Forelimb muscle (tissue), 1 donor: Measurements from ENCODE around the gene GLIS1. TPM values are rescaled to one million over a fixed set of nuclear protein-coding genes. Genes with fewer than 3 reads are reported as not detected.

Source experiments
- DNase-seq: peaks from one replicate; pipeline ENCODE4 v3.0.0-alpha.2; 2013; ENCODE audit warnings: low read depth
- polyA plus RNA-seq: library from polyadenylated mRNA; unstranded; fragments of 120-200 nt; gene quantifications from one replicate; pipeline ENCODE4 v1.2.1, GENCODE V29; 2013; ENCODE audit not compliant: insufficient read length

The GLIS1 gene
- polyA plus RNA-seq, 1 donor, result 0.06 TPM

DNA sequence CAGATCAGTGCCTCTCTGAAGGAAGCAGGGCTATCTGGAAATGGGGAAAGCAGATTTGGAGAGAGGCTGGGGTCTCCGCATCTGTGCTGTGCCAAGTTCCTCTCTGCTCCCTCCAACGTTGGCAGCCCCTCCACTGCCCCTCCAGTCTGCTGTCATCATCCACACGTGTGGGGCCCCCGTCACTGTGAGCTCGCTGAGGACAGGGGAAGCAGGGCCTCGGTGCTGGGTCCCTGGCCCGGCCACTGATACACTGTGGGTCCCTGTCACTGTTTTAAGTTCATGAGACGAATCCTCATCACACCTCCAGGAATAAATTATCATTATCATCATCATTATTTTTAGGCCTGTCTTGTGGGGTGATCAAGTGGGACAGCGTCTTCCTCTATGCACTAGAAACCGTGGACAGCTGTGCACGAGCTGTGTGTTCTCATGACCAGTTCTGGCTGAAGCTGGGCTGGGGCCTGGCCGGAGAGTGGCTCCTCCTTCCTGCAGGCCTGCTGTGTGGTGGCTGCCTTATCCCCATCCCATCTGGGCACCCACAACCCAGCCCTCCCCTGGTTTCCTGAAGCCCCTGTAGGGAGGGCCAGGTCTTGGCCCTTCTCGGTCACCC lies 227.5 kb downstream of the GLIS1 start:
- DNase-seq, result no peak

DNA sequence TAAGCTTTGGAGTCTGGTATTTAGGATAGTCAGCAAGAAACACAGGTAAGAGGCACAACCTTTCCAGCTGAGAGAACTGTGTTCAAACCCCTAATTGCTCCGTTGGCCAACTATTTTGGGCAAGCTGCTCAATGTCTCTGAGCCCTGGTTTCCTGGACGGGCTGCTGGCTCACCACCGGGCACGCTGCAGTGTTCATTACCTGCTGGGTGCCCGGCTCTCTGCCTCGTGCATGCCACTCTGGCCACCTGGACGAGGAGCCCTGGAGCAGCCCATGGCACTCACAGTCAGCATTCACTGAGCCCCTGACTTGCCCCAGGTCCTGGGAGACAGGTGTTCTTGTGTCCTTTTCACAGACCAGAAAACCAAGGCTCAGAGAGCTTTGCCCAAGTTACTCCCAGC lies 228.7 kb downstream of the GLIS1 start:
- no peak for DNase-seq

DNA sequence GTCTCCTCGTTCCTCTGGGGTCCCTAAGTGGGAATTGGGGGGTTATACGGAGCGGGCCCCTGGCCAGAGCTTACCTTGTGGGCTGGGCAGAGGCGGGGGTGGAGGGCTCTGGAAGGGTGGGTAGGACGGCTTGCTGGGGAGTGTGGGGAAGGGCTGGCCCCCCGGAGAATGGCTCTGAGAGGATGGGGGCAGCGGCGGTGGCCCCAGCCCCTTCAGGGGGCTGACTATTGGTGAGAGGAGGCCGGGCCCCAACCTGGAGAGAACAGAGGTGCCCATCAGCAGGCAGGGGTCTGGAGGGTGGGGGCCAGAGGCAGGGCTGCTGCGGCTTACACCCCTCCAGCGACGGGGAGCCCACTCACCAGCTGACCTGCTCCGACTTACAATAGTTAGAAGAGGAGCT lies 229.2 kb downstream of the GLIS1 start:
- DNase-seq, result no peak

DNA sequence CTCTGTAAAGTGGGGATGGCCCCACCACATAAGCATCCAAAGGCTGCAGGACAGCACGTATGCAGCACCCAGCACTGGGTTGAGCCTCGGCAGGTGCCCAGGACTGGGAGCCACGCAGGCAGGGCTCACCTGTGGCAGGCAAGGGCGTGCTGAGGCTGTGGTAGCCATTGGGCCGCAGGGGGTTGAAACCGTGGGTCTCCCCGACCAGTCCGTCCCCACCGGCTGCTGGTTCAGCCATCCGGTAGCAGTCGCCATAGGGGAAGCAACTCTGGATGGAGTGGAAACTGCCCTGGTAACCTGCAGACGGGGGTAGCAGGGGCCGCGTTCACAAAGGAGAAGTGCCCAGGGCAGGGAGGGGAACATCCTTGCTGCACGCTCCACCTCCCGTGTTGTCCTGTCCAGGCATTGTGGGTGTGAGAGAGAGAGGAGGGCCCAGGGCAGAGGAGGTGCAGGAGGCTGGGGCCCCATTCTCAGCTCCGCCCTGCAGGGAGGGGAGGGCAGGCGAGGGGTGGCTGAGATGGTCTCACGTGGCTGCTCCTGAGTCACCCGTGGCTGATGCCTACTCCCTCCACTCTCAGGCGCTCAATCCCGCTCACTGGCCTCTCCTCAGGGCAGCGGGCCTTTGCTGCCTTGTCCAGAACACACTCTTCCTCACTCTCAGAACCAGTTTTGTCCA lies 229.8 kb downstream of the GLIS1 start:
- no peak for DNase-seq

DNA sequence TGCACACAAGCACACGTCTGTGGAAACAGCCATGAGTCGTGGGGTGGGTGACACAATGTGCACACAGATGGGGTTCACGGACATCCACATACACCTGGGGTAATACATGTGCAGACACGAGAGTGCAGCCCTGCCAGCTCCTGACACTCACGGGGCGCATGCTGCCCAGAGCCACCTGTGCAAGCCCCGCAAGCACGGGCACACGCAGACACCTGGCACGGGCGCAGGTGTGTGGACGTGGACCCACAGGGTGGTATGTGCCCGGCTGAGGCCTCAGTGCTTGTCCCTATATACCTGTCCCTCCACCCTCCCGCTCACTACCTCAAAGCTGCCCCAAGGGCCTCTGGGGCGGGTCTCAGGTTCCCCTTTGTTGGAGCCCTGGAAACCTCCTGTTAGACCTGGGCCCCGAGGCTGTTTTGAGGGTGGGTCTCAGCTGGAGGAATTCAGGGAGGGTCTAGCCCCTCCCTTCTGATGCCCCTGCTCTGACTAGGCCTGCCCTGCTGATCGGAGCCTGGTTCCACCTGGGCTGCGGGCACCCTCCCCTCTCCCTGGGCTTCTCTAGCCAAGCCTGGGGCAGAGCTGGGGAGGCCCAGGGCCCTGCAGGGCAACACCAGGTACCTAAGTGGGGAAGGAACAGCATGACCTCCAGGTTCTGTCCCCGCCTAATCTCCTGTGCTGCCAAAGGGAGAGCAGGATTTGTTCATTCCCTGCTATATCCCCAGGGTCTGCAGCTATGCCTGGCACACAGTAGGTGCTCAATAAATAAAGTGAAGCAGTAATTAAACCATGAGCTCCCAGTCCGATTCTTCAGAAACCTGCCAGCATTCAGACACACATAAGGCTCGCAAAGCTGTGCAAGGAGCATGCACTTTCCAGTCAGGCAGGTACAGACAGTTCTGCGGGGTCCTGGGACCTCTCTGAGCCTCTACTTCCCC lies 230.6 kb downstream of the GLIS1 start:
- no peak for DNase-seq

DNA sequence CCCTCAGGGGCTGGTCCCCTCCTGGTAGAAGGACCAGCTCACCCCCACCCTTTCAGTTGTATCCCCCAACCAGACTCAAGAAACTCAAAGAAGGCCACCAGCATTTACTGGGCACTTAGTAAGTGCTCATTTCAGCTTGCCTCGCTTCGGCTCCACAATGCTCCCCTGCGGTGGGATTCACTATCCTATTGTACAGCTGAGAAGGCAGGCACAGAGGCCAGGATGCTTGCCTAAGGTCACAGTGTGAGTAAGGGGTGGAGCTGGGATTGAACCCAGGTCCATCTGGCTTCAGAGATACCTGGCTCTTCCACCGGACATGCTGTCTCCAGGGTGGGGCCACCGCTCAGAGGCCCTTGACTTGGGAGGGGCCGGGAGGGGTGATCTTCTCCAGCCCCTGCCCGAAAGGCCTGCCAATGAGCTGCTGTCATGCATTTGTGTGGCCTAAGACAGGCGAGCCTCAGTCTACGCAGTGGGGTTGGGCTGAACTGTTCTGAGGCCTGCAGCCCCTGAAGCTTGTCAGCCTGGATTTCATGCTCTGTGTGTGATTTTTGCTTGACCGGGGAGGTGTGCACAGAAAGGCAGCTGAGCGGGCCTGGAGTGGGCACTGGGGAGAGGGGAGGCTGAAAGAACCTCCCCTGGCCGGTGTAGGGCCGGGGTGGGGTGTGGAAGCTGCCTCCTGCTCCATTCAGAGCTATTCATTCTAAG lies 231.7 kb downstream of the GLIS1 start:
- DNase-seq, result no peak

DNA sequence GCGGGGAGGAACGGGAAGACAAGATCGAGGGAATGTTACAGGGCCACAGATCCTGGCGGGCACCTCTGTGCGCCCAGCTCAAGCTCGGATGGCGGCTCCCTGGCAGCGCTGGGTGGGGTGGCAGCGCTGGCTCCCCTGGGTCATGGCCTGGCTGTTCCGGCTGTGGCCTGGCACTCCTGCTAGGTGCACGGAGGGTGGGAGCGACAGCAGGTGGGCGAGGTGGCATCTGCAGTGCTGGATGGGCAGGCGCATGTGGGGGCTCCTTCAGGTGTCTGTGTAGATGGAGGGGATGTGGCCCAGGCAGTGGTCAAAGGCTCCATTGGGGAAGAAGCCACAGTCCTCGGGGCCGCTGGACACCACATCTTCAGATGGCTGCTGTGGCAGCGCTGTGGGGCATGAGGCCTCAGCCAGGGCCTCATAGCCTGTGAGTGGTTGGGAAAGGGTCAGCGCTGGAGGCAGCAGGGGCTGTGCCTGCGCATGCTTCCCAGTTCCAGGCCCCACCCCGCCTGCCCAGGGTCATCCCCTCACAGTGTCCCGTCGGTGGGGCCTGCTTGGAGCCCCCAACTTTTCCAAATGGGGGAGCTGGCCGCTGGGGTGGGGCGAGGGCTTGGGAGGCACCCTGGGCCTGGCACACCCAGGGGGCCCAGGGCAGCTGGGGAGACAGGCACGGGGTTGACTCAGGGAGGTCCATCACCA lies 232.5 kb downstream of the GLIS1 start:
- no peak for DNase-seq

DNA sequence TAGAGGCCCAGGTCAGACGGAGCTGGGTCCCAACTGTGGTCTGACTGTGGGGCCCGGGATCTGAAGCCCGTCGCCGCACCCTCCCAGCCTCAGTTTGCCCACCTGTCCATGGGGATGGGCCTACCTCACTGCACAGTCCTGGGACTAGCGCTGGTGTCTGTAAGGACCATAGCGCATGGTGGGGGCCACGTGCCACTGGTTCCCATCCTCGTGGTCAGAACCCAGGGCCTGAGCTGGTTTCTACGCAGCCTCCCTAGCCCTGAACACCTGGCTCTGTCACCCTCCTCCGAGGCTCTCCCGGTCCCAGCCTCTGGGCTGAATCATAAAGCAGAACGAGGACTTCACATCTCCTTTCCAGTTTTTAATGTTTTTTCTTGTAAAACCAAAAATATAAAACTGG lies 233.1 kb downstream of the GLIS1 start:
- no peak for DNase-seq

DNA sequence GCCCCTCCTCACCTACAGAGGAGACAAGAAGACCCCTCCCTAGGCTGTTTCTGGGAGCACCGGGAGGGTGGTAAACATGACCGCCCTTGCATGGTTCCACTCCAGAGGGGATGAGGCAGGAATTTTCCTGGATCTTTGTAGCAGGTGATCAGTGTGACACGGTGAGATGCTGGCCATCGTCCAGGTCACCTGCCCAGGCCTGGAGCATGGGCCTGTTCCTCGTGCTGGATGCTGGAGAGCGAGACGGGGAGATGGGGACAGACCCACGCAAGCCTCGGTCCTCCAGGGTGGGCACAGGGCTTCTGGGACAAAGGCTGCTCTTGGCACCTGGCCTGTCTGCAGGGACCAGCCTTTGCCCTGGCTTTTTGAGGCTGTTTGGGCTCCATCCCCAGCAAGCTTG lies 233.6 kb downstream of the GLIS1 start:
- DNase-seq, result no peak

DNA sequence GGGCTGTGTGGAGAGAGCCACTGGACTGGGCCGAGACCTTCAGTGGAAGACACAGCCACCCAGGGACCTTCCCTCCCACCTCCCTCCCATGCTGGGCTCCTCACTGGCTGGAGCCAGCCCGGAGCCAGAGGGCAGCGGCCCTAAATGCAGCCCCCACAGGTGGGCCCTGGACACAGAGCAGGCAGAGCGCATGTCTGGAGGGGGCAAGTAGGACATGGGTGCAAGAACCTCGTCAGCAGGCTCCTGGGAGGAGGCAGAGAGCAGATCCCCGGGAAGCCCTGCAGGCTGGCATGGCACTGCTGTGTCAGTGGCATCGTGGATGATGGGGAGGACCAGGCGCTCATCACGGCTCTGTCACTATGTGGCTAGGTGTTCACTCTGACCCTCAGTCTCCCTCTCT lies 234.1 kb downstream of the GLIS1 start:
- DNase-seq, result no peak

DNA sequence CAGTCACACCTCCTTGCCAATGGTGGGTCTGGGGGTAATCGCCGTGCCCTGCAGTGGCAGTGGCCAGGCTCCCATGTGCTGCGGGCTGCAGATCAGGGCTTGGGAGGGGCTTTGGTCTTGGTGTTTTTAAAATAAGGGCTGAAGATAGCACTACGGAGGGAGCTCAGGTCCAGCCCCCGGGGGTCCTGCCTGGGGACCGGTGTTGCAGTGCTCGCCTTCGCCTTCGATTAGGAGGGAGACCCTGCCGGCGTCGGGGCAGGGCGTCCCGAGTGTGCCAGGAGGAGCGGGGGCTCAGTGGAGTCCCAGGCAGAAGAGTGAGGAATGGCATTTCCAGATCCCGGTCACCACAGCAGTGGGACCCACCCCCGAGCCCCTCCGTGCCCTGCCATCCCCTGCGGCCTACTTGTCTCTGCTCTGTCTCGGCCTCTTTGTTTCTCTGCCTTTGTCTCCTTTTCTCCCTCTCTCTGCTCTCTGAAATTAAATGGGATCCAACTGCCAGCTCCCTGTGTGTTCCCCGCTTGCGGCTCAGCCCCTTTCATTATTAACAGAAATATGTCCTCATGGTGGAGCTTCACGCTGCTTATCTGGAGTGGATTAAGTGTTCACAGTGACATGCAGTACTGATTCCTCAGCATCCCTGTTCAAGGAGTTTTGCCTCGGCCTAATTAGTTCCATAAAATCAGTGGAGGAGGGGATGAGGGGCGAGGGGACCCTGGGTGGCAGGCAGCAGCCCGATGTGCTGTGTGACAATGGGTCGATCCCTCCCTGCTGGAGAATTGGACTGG lies 235.3 kb downstream of the GLIS1 start:
- no peak for DNase-seq

DNA sequence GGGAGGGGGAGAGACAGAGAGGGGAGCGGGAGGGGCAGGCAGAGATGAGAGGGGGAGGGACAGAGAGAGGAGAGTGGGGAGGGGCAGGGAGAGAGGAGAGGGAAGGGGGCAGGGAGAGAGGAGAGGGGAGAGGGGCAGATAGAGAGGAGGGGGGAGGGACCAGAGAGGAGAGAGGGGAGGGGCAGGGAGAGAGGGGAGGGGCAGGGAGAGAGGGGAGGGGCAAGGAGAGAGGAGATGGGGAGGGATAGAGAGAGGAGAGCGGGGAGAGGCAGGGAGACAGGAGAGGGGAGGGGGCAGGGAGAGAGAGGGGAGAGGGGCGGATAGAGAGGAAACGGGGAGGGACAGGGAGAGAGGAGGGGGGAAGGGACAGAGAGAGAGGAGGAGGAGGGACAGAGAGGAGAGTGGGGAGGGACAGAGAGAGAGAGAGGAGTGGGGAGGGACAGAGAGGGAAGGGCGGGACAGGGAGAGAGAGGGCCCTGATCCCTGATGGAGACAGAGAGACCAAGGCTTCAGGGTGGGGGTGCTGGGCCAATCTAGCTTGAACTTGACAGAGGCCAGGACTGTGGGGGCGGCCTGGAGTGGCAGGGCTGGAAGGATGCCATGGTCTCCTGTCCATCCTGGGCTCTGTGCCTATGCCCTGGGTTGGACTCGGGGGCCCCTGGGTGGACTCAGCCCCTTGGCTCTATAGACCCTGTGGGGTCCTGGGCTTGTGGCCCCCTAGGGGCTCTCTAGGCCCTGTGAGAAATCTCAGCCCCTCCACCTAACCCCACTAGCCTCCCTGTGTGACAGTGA lies 236.1 kb downstream of the GLIS1 start:
- no peak for DNase-seq

DNA sequence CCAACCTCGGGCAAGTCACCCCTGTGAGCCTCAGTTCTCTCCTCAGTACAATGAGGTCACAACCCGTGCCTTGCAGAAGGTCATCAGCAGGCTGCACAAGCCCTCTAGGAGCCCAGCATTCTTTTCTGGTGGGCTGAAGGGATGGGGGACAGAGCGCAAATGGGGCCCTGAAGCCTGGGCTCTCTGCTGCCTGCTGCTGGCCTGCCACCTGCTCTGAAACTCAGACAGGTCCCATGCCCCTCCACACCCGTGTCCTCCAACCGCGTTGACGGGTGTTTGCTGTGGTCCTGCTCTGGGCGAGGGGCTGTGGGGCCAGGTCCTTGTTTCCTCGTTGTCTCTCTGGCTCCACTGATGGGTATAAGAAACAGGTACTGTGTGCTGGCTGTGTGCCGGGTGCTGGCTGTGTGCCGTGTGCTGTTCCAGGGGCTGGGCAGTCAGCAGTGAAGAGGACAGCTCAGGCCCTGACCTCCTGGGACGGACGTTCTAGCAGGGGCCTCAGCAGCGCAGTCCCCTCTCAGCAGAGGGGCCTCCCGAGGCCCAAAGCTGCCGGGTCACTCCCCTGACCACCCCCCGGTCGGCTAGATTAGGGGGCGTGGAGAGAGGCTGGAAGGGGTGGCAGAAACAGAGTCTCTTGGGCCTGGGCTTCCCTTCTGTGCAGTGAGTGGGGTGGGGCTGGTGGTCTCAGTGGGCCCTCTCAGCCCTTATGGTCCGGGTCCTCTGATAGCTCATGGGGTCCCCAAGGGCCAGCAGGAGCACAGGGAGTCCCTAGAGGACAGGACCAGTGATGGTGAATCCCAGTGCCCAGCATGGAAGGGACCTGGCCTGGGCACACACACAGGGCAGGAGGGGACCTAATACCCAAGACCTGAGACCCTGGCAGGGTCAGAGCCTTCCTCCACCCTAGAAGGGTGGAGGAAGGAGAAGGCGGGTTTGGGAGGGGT lies 237.6 kb downstream of the GLIS1 start:
- no peak for DNase-seq

DNA sequence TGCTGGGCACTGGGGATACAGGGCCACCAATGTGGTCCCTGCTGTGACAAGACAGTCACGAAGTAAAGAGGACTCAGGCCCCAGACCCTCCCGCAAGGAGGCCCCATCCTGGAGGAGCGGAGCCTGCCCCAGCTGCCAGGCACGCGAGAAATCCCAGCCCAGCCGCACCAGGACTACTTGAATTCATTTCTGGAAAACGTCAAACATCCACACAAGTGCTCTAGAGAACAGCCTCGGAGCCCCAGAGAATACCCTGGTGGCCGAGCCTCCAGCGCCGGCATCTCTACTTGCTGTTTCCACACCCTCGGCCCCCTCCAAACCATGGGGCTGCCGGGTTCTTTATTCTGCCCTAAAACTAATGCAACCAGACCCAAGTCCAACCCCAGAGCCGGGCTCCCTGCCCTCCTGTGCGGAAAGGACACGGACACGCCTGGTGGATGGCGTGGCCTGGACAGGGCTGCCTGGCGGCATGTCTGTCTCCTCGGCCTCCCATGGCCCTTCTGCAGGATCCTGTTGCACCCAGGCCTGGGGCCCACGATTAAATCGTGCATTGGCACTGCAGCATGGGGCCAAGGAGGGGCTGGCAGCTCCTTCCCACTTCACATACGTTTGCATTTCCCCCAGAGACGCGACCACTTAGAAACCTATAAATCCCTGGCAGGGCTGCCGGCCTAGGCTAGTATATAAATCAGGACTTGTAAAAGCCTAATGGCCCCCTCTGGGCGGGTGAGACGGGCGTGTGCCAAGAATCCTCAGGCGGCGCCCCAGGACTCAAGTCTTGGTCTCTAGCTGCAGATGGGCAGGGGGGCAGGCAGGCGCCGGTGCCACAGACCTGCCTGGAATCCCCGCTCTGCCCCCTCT lies 238.5 kb downstream of the GLIS1 start:
- no peak for DNase-seq

DNA sequence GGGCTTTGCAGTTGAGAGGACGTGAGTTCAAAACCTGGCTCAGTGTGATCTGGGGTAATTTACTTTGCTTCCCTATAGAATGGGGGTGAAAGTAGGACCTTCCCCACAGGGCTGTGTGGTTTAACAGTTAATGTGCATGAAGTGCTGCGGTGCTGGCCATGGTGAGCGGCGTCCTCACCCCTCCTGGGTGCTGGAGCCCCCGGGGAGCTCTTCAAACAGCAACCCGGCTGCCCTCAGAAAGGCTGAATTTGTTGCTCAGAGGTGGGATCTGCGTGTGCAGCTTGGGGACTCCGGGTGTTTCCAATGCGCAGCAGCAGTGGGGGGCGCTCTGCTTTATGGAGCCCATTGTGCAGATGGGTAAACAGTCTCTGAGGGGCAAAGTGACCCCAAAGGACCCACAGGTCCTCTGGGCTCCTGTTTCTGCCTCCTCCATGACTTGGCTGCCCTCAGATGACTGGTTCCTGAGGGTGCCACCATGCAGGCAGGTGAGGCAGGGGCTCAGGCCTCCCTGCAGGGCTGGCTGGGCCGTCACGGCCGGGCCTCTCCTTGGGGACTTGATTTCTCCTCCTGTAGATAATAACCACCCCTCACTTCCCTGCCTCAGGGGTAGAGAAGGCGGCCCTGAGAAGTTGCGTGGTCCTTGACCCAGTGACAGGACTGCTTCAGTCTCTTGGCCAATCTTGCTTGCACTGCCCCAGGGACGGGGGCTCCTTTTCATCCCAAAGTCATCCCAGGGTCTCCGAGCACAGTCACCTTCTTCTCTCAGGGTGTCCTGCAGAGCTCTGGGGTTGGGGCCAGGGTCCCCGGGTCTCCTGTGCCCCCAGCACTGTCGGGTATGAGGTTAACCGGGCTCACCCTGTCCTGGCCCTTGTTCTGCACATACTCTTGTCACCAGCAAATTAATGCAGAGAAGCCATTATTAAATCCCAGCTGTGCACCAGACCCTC lies 239.4 kb downstream of the GLIS1 start:
- DNase-seq, result no peak

DNA sequence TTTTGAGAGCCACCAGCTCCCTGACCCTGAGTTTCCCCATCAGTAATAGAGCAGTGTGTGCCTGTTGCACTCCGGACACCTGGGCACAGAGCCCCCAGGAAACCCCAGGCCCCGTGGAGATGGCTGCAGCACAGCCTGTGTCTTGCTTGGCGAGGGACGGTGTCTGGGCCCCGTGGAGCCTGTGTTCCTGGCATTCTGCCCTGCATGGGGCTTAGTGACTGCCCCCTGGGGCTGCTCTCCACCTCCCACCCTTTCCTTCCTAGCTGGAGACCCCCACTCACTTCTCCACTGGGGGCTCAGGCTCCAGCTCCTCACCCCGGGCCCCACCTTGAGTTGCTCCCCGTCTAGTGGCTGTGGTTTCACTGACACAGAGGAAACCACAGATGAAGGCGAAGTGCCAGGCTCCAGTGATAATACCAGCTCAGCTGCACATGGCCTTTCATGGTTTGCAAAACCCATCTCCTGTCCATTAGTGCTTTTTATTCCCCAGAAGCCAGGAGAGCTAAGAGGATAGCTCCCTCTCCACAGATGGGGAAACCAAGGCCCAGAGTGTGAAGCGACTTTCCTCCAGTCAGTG lies 240.3 kb downstream of the GLIS1 start:
- no peak for DNase-seq
